GM12891 (cell line): ENCODE data around the gene ADAMTSL4.

Experiments used
- DNase-seq: peaks from one replicate; pipeline ENCODE4 v3.0.0; 2011; ENCODE audit warnings: low spot score; ENCODE audit not compliant: insufficient read length
- FAIRE-seq: peaks from 2 replicates; lab custom pipeline; 2011; peaks lifted over from hg19 to GRCh38; lab: Jason Lieb, UNC
- PAX5 ChIP-seq: IDR thresholded peaks from 2 replicates; pipeline ENCODE4 v1.6.1; 2011; ENCODE audit warnings: low read length, moderate library complexity, mild to moderate bottlenecking; ENCODE audit not compliant: insufficient read depth, severe bottlenecking
- POLR2A ChIP-seq: IDR thresholded peaks from 2 replicates; pipeline ENCODE4 v1.6.1; 2011; ENCODE audit warnings: low read depth, low read length, control low read depth
- POLR2AphosphoS5 ChIP-seq: IDR thresholded peaks from 2 replicates; pipeline ENCODE4 v1.6.1; 2011; ENCODE audit warnings: low read depth, low read length, control low read depth
- POU2F2 ChIP-seq: IDR thresholded peaks from 2 replicates; pipeline ENCODE4 v1.6.1; 2011; ENCODE audit warnings: low read depth, mild to moderate bottlenecking, control low read depth, low read length, moderate library complexity
- SPI1 ChIP-seq: IDR thresholded peaks from 2 replicates; pipeline ENCODE4 v1.6.1; 2011; ENCODE audit warnings: low read depth, low read length, control low read depth
- TAF1 ChIP-seq: IDR thresholded peaks from 2 replicates; pipeline ENCODE4 v1.6.1; 2011; ENCODE audit warnings: low read depth, low read length, control low read depth

ADAMTSL4 gene

GRCh38 chr1:150609732-150610131 is 60.5 kb downstream of the ADAMTSL4 start:
- TF ChIP-seq POLR2A (no peak), SPI1 (no peak), POU2F2 (no peak), PAX5 (no peak), TAF1 (no peak), POLR2AphosphoS5 (no peak)
- DNase-seq (no peak), FAIRE-seq (no peak)
